ENCODE measurements around the gene CFAP70.

The CFAP70 gene

DNA sequence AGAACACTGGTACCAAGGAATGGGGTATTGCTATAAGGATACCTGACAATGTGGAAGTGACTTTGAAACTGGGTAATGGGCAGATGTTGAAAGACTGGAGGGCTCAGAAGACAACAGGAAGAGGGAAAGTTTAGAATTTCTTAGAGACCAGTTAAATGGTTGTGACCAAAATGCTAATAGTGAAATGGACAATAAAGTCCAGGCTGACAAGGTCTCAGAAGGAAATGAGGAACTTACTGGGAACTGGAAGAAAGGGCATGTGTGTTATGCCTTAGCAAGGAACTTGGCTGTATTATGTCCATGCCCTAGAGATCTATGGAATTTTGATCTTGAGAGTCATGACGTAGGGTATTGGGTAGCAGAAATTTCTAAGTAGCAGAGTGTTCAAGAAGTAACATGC lies 152.8 kb downstream of the CFAP70 start:
- no peaks in the 10 kb centered on the region for H3K9me3 ChIP-seq (ENCODE audit: insufficient read depth, low read length)
- no peak overlapping the region for H3K27ac ChIP-seq (ENCODE audit: low read length)
- no peak for TF ChIP-seq EZH2phosphoT487 (IDR thresholded peaks at IDR 0.05; ENCODE audit: low read depth)
- TF ChIP-seq, protein P1, sequence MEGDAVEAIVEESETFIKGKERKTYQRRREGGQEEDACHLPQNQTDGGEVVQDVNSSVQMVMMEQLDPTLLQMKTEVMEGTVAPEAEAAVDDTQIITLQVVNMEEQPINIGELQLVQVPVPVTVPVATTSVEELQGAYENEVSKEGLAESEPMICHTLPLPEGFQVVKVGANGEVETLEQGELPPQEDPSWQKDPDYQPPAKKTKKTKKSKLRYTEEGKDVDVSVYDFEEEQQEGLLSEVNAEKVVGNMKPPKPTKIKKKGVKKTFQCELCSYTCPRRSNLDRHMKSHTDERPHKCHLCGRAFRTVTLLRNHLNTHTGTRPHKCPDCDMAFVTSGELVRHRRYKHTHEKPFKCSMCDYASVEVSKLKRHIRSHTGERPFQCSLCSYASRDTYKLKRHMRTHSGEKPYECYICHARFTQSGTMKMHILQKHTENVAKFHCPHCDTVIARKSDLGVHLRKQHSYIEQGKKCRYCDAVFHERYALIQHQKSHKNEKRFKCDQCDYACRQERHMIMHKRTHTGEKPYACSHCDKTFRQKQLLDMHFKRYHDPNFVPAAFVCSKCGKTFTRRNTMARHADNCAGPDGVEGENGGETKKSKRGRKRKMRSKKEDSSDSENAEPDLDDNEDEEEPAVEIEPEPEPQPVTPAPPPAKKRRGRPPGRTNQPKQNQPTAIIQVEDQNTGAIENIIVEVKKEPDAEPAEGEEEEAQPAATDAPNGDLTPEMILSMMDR (IDR thresholded peaks at IDR 0.05; ENCODE audit: low read depth, low read length) = no peak
- no peaks in the 10 kb centered on the region for H3K79me2 ChIP-seq (ENCODE audit: low read length)
- H3K4me1 ChIP-seq (ENCODE audit: low read length) = no peaks in the 10 kb centered on the region
- no peaks in the 10 kb centered on the region for H3K27me3 ChIP-seq (ENCODE audit: low read depth, low read length)
- no peaks in the 10 kb centered on the region for H3K36me3 ChIP-seq (replicated peaks; ENCODE audit: low read depth, low read length)
- H2AFZ ChIP-seq (ENCODE audit: low read depth, low read length) = no peak overlapping the region
- H3K4me3 ChIP-seq (ENCODE audit: low read length) = no peak overlapping the region
- H3K4me2 ChIP-seq (ENCODE audit: low read length) = no peak overlapping the region
- no peak overlapping the region for H3K9ac ChIP-seq (ENCODE audit: low read length)
- no peaks in the 10 kb centered on the region for H4K20me1 ChIP-seq (ENCODE audit: insufficient read depth, low read length)

DNA sequence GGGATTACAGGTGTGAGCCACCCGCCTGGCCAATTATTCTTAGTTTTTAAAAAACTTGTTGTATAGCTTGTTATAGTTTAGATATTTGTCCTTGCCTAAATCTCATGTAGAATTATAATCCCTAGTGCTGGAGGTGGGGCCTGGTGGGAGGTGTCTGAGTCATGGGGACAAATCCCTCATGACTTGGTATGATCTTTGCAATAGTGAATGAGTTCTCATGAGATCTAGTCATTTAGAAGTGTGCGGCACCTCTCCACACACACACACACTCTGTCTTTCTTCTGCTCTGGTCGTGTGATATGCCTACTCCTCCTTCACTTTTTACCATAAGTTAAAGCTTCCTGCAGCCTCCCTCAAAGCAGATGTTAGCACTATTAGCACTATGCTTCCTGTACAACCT lies 153.6 kb downstream of the CFAP70 start:
- TF ChIP-seq EZH2phosphoT487 (IDR thresholded peaks at IDR 0.05; ENCODE audit: low read depth) = no peak
- TF ChIP-seq, protein P1 (IDR thresholded peaks at IDR 0.05; ENCODE audit: low read depth, low read length) = no peak
- H3K27me3 ChIP-seq (ENCODE audit: low read depth, low read length) = no peaks in the 10 kb centered on the region

More for the DNA sequence above, 153.6 kb downstream of the CFAP70 start:
- no peaks in the 10 kb centered on the region for H3K4me1 ChIP-seq (ENCODE audit: low read length)
- no peak overlapping the region for H3K4me2 ChIP-seq (ENCODE audit: low read length)
- H3K79me2 ChIP-seq (ENCODE audit: low read length) = no peaks in the 10 kb centered on the region
- H4K20me1 ChIP-seq (ENCODE audit: insufficient read depth, low read length) = no peaks in the 10 kb centered on the region
- H3K4me3 ChIP-seq (ENCODE audit: low read length) = no peak overlapping the region
- H3K9ac ChIP-seq (ENCODE audit: low read length) = no peak overlapping the region
- no peak overlapping the region for H2AFZ ChIP-seq (ENCODE audit: low read depth, low read length)
- no peaks in the 10 kb centered on the region for H3K36me3 ChIP-seq (replicated peaks; ENCODE audit: low read depth, low read length)
- no peaks in the 10 kb centered on the region for H3K9me3 ChIP-seq (ENCODE audit: insufficient read depth, low read length)
- no peak overlapping the region for H3K27ac ChIP-seq (ENCODE audit: low read length)
